HG03520 (cell line): ENCODE measurements around the gene HPX.

ENCODE experiments used
- ATAC-seq: cut with Tn5 transposase; IDR thresholded peaks from one replicate; pipeline ENCODE4 v1.9.1; 2021; ENCODE audit warnings: mild to moderate bottlenecking, moderate library complexity; ENCODE audit not compliant: unreplicated experiment

HPX gene, protein sequence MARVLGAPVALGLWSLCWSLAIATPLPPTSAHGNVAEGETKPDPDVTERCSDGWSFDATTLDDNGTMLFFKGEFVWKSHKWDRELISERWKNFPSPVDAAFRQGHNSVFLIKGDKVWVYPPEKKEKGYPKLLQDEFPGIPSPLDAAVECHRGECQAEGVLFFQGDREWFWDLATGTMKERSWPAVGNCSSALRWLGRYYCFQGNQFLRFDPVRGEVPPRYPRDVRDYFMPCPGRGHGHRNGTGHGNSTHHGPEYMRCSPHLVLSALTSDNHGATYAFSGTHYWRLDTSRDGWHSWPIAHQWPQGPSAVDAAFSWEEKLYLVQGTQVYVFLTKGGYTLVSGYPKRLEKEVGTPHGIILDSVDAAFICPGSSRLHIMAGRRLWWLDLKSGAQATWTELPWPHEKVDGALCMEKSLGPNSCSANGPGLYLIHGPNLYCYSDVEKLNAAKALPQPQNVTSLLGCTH

DNA sequence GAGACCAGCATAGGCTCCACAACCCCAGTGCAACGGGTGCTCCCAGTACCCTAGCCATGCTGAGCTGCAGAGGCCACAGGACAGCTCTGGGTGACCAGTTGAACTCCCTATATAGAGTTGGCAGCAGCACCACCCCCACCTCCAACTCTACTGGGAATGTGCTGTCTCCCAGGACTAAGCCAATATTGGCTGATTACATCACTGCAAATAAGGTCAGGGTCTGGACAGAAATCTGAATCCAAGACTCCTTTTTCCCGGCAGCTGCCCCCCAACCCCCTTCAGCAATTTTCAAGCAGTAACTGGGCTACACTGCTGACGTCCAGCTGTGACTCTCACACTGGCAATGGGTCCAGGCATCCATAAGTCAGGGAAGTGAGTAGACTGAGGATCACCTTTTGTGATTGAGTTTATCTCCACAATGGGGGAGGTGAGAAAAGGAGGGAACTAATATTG lies at the start of gene HPX:
Gene HPX (minus strand): TSS at position 82 of the 453 bp plus-strand sequence. CDS start 24 bp downstream, at position 58.
- ATAC-seq: no peak

DNA sequence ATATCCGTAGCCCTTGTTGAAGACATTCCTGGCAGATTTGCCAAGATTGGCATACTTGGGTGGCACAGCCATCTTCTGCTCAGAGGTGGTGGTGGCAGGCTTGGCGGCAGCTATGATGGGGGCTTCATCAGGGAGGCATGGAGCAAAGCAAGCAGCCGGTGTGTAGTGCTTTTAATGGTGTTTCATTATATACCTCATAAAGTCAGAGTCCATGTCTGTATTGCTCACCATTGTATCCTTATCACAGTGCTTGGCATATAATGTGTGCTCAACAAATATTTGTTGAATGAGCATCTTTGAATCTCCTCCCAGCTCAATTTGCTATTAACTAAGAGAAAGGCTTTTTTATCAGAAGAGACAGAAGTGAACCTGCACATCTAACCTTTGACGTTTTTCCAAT lies 48.5 kb upstream of the HPX start:
- ATAC-seq: no peak

DNA sequence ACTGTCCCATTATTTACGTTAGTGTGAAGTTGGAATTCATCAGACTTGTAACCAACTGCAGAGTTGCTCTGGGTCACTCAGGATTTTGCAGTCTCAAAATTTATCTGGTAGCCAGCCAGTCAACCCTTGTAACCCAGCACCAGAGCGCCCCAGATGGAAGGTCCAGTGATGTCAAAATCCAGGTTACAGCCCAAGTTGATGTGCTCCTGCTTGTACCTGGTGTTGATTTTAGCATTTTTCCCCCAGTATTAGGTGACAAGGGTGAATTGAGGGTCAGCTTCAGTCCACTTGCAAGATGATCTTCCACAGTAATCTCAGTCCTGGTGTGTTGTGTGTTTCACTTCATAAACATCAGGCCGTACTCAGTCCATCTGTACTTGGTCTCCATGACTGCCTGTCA lies 48.0 kb upstream of the HPX start:
- no peak for ATAC-seq

DNA sequence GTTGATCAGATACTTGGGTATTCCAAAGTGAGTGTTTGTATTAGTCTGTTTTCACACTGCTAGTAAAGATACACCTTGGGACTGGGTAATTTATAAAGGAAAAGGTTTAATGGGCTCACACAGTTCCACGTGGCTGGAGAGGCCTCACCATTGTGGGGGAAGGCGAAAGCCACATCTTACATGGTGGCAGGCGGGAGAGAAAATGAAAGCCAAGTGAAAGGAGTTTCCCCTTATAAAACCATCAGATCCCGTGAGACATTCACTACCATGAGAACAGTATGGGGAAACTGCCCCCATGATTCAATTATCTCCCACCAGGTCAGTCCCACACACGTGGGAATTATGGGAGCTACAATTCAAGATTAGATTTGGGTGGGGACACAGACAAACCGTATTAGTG lies 47.6 kb upstream of the HPX start:
- ATAC-seq: no peak

DNA sequence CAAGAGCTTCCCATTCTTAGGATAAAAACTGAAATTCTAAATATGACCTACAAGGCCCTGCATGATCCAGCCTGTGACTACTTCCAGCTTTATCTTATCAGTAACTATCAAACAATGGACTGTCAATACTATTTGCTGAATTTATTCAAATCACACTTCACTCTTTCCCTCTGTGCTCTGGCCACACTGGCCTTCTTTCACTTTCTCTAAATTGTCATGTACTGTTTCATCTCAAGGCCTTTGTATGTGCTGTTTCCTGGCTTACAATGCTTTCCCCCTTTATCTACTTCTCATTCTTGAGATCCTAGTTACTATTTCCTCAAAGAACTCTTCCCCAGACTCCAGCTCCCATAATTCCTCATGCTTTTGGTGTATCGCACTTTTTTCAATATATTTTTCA lies 46.2 kb upstream of the HPX start:
- no peak for ATAC-seq

DNA sequence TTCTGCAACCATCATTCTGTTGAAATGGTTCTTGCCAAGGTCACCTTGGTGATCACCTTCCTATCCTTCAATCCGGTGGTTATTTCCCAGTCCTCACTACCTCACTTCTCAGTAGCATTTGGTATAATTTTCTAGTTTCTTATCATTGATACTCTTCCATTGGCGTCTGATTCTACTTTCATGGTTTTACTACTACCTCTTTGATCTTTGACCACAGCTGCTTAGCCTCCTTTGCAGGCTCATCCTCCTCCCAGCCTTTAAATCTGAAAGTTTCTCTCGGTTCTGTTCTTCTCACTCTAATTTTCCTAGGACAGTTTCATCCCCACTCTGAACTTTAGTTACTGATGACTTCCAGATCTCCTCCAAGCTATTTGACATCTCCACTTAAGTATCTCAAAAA lies 45.5 kb upstream of the HPX start:
- ATAC-seq: no peak

DNA sequence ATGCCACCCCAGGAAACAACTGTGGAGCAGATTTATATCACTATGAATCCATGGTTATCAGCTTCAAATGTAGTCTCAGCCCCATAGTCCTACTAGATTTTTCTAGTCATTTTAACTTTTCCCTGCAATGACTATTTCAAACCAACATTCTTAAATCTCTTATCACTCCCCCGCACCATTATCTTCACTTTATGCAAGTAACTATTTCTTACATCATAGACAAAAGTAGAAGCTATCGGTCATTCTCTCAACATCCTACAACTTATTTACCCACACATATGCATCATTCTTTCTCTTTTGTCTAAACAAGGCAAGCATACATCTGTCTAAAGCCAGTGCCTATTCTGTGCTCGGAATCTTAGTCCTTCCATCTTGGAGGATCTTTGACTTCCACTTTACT lies 44.9 kb upstream of the HPX start:
- ATAC-seq: no peak

DNA sequence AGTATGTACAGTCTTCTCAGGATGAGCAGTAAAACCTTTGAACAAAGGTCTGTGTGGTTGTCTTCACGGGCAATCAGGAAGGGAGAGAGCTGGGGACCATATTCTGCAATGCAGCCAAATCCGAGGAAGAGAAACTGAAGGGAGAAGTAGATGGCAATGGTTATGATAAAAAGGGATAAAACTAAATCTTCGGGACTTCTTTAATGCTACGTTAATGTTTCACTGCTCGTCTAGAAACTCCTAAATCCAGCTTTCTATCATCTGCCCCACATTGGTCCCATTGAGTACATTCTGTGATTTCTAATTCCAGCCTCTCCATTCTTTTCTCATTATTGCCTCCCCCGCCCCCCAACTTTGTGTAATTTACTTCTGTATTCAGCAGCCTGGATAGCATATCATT lies 42.2 kb upstream of the HPX start:
- ATAC-seq: no peak

DNA sequence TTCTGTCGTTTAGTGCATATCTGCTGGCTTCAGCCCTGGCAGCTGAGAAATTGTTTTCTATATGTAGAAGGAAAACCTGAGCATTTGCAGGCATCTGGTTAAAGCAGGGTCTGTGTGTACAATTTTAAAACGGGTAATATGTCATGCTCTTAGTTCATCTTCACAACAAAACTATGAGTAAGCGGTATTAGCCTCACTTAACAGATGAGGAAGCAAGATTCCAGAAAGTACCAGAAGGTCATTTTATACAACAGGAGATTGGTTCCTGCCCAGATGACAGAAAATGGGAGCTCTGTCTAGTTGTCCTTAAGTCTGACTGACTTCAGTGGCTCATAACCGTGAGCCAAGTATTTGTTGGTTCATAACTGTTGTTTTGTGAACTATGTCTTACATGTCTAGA lies 41.7 kb upstream of the HPX start:
- ATAC-seq: no peak

DNA sequence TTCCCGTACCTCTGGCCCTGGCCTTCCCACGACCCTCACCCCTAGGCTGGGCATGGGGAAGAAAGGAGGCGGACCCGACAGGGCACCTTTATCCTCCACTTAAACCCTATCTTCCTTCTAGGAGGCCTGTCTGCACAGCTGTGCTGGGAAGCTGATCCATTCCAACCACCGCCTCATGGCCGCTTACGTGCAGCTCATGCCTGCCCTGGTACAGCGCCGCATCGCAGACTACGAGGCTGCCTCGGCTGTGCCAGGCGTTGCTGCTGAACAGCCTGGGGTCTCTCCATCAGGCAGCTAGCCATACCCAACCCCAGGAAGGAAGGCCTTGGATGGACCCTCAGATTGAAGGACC lies 41.1 kb upstream of the HPX start:
- ATAC-seq: no peak

DNA sequence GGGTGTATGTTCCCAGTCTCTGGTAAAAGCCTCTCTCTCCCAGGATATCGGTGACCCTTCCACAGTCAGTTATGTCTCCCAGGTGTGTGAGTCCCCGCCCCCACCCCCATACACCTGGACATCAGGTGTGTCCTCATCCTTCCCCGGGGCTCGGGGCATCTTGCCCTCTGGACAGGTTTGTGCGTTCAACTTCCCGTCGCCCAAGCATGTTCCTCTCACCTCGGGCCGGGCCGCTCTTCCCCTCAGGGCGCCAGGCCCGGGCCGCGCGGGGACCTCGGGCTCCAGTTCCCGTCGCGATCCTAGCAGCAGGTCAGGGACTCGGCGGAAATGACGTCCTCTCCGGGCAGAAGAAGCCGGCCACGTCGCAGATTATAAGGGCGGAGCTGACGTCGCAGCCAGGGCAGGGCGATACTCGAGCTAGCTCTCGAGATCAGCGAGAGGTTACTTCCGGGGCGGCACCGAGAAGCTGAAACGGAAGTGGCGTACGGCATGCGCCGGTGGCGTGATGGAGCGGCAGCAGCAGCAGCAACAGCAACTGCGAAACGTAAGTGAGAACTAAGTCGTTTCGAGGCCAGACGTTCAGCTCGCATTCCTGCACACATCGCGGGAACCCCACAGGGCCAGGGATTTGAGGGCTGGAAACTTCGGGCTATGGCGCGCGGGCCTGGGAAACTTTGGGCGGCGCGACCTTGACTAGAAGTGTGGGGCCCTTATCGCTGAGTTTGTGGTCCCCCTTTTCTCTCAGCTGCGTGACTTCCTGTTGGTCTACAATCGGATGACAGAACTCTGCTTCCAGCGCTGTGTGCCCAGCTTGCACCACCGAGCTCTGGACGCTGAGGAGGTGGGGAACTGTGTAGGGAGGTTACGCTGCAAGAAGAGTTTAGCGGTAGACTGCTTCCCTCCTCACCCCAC lies 40.5 kb upstream of the HPX start, which contains the start of the genes ARFIP2 and TIMM10B:
Gene ARFIP2 (minus strand): TSS at position 320 of the 912 bp plus-strand sequence. CDS start 910 bp downstream, outside the sequence.
Gene TIMM10B (plus strand): TSS at position 490 of the 912 bp plus-strand sequence. CDS start 16 bp downstream, at position 506.
- ATAC-seq: peak; percentile 99

DNA sequence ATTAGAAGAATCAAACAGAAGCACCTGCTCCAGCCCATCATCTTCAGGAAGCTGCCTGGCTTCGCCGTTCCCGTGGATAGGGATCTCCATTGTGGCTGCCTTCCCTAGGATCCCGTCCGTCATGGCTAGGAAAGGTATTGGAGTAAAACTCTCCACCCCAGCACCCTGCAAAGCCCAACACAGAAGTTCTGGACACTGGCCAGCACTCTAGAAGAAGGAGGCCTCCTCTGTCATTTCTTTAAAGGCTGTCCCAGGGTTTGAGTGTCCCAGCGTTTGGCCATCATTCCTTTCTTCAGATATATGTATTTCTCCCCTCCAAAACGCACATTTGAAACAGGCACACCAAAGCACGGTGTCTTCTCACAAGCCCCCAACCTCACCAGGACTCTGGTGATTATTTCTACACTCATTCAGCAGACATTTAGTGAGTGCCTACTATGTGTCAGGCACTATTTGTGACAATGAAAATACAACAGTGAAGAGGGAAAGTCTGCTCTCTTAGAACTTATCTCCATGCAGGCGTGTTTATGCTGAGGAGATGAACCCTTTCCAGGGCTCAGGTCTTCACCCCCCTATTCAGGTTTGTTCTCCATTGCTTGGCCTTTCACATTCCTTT lies 39.6 kb upstream of the HPX start:
- no peak for ATAC-seq

DNA sequence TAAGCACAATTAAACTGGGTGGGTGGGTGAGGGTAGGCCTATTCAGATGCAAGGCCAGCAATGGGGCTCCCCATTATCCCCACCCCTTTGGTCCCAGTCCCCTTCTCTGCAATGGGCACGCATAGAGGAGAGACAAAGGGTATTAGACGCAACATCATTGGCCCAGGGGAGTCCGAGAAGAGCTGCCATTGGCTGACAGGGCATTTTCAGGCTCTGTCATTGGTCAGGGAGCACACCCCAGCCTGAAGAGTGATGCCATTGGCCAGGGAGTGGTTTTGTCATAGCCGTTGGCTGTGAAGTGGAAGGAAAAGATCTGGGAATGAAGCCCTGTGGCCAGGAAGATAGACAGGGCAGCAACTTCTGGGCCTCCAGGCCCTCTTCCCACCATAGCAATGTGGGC lies 35.8 kb upstream of the HPX start:
- ATAC-seq: no peak

DNA sequence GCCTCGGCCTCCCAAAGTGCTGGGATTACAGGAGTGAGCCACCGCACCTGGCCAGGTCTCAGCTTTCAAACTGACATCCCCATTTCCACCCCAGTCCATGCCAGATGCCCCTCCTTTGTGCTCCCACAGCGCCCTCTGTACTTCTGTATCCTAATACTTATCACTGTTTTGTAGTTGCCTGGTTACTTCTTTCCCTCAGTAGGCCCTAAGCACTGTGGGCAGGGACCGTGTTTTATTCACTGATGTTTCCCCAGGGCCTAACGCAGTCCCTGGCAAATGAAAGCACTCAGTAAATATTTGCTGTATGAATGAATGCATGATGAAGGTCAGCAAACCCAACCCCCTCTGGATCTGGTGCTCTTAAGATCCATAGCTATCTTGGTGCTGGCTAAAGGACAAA lies 35.1 kb upstream of the HPX start:
- ATAC-seq: no peak

DNA sequence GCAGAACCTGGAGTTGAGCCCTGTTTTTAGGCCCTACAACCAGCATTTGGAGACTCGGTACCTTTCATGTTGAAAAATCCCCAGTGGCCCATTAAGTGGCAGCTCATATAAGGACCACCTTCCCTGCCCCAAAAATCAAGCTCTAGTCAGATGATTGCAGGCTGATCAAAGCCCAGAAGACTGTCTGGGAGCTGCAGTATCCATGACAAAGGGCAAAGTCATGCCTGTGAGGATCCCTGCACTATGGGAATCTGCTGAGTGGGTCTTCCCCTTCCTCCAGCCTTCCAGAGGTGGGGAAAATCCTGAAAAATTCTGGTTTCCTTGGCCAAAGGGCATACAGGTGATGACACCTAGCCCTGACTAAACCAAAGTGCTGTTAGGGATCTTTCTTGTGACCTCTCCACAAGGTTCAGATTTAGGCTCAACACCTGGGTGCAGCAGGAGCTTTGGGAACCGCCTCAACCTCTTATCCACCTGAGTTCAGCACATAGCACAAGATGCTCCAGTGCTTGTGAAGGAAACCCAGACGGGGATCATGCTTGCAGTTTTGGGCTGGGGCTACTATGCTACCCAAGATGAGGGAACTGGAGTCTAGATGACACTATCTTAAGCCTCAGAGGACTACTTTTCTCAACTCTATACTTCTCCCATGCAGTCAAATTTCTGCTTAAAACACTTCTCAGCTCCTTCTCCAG lies 34.2 kb upstream of the HPX start:
- ATAC-seq: no peak

DNA sequence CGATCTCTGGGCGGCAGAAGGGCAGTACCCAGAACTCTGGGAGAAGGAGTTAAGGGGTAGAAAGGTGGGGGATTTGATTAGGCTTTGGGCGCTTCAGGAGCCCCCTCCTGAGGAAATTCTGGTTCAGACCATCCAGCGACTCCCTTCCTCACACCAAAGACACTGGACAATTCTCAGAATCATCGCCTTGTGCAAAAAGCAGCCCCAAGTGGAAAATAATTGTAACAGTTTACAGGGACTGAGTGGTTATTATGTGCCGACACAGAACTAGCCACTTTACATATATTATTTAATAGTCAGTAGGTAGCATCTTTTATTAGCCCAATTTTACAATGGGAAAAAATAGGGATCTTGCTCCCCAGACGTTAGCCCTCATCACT lies 33.6 kb upstream of the HPX start:
- ATAC-seq: no peak

DNA sequence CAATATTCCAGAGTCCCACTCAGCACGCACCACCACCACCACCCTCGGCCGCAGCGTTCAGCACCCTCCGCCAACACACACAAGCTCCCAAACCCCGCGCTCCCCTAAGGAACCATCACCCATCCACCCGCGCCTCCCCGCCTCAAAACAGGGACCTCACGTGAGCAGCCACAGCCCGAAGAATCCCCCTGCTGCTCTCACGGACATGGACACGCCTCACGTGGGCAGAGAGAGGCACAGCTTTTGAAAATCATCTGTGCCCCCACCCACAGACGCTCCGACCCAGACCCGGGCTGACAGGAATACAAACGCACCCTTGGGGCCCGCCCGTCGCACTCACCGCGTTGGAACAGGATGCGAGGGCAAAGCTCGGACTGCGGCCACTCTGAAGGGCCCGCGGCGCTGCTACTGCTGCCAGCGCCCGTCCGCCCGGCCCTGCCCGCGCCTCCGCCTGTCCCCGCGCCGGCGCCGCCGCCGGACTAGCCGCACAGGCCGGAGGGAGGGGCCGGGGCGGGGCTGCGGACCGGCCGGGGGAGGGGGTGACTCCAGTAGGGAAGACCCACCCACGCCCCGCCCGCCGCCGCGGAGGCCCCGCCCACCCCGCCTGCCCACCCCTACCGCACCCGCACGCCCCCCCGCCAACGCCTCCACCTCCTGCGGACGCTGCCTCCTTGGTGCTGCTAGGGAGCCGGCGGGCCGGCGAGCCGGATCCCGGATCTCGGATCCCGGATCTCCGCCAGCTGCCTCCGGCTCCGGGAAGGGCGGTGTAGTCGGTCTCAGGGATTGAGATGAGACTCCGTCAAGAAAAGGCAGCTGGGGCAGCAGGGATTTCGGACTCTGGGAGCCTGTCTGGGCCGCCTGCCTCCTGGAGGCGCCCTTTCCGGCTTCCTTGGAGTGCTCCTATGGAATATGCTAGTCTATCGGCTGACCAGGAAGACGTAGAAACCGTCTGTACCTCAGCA lies 32.9 kb upstream of the HPX start, which contains the start of gene TRIM3:
Gene TRIM3 (minus strand): TSS at position 491 of the 962 bp plus-strand sequence. CDS start 8,246 bp downstream, outside the sequence.
- peak; percentile 51 for ATAC-seq

DNA sequence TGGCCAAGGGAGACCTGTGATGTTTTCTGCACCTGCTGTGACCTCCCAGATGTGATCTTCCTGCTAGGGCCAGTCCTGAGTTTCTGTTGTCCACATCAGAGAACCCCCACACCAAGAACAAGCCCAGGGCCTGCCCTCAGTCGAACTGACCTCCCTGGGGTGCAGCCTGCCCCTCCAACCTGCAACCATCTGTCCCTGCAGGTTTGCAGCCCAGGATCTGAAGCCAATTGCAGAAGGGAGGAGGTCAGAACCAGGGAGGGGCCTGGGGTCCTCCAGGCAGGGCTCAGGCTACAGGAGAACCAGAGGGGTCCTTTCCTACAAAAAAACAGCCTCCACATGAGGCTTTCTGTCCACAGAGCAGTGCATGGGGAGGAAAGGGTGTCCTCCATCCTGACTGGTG lies 32.1 kb upstream of the HPX start:
- ATAC-seq: no peak

DNA sequence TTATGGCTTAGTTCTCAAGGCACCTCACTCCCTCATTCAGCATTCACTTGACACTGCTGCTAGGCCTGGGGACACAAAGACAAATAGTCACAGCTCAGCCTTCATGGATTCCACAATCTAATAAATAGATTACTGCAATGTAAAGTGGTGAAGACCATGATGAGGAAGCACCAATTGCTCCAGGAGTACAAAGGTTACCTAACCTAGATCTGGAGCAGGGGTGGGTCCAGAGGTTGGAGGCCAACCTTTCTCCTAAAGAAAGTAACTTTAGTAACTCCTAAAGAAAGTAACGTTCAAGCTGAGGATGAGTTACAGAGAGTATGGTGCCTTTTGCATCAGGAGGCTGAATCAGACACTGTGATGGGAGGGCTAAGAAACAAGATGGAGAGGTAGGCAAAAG lies 28.8 kb upstream of the HPX start:
- no peak for ATAC-seq
